ENCODE measurements around the gene SLC38A6.
A peak's percentile ranks its signal among the peaks of the same experiment; 100 is the strongest.

SLC38A6 gene

GRCh38 chr14:60981633-60982455 lies 799 bp downstream of the SLC38A6 start:
- DNase-seq = no peak

- no peak for DNase-seq
Measured at GRCh38 chr14:60984196-60984595, 3.2 kb downstream of the SLC38A6 start.

- DNase-seq = no peak
Measured at GRCh38 chr14:60986500-60986899, 5.5 kb downstream of the SLC38A6 start.

- no peak for DNase-seq
Measured at GRCh38 chr14:60989599-60989998, 8.6 kb downstream of the SLC38A6 start.

GRCh38 chr14:60998617-60999016 lies 17.6 kb downstream of the SLC38A6 start:
- no peak for DNase-seq

- DNase-seq = no peak
Measured at GRCh38 chr14:60999536-60999935, 18.5 kb downstream of the SLC38A6 start.

GRCh38 chr14:61003571-61003970 lies 22.5 kb downstream of the SLC38A6 start:
- DNase-seq = no peak

- DNase-seq = no peak
Measured at GRCh38 chr14:61019537-61019936, 38.5 kb downstream of the SLC38A6 start.

GRCh38 chr14:61025251-61026223 lies 44.5 kb downstream of the SLC38A6 start:
- DNase-seq = peak; percentile 44 to 65

- DNase-seq = no peak
Measured at GRCh38 chr14:61026526-61026925, 45.5 kb downstream of the SLC38A6 start.

- DNase-seq = no peak
Measured at GRCh38 chr14:61031026-61031425, 50.0 kb downstream of the SLC38A6 start.

GRCh38 chr14:61033054-61033453 lies 52.0 kb downstream of the SLC38A6 start:
- DNase-seq = no peak

- DNase-seq = no peak
Measured at GRCh38 chr14:61033855-61034254, 52.8 kb downstream of the SLC38A6 start.

- no peak for DNase-seq
Measured at GRCh38 chr14:61034416-61035120, 53.5 kb downstream of the SLC38A6 start.

- no peak for DNase-seq
Measured at GRCh38 chr14:61037215-61037614, 56.2 kb downstream of the SLC38A6 start.

GRCh38 chr14:61041704-61042103 lies 60.7 kb downstream of the SLC38A6 start:
- no peak for DNase-seq

- no peak for DNase-seq
Measured at GRCh38 chr14:61042220-61042619, 61.2 kb downstream of the SLC38A6 start.

GRCh38 chr14:61043506-61043905 lies 62.5 kb downstream of the SLC38A6 start:
- DNase-seq = no peak

GRCh38 chr14:61047021-61047420 lies 66.0 kb downstream of the SLC38A6 start:
- DNase-seq = no peak

- no peak for DNase-seq
Measured at GRCh38 chr14:61048640-61049039, 67.6 kb downstream of the SLC38A6 start.

GRCh38 chr14:61050417-61050816 lies 69.4 kb downstream of the SLC38A6 start:
- no peak for DNase-seq

- DNase-seq = no peak
Measured at GRCh38 chr14:61051051-61051450, 70.0 kb downstream of the SLC38A6 start.

GRCh38 chr14:61051621-61052020 lies 70.6 kb downstream of the SLC38A6 start:
- no peak for DNase-seq

Measured in CD4-positive, alpha-beta T cell treated with Interferon alpha-2 for 1 hour (primary cell).